Ovary (tissue), 10 donors: ENCODE measurements around the gene LGALS3BP. TPM values are rescaled to one million over a fixed set of nuclear protein-coding genes. Genes with fewer than 3 reads are reported as not detected.

ENCODE experiments used
- DNase-seq, 5 donors: peaks; one replicate each; pipeline ENCODE4 v3.0.0-alpha.2; 2019 to 2020
- H3K27ac ChIP-seq, 2 donors: fragments of 200-600 bp; one replicate each; pipeline versions ENCODE4 v1.5.1 to v1.8.0; 2019 to 2022
- H3K27me3 ChIP-seq: fragments of 200-600 bp; one replicate; pipeline ENCODE4 v1.8.0; 2022
- H3K36me3 ChIP-seq: fragments of 200-600 bp; sonication (generic); one replicate; pipeline ENCODE4 v1.5.1; 2019
- H3K4me1 ChIP-seq: one replicate; pipeline ENCODE4 v1.8.1; 2013; ENCODE audit warnings: mild to moderate bottlenecking, moderate library complexity; ENCODE audit not compliant: insufficient read depth
- H3K4me3 ChIP-seq: fragments of 200-600 bp; sonication (generic); one replicate; pipeline ENCODE4 v1.5.1; 2017
- H3K9me3 ChIP-seq, 2 donors: fragments of 200-600 bp in 1 of 2; sonication (generic) in 1 of 2; one replicate each; pipeline versions ENCODE4 v1.5.1 to v1.8.1; 2013 to 2019; ENCODE audit warnings: mild to moderate bottlenecking in 1 of 2, moderate library complexity in 1 of 2
- EP300 ChIP-seq: sonication (generic); formaldehyde crosslinking; IDR thresholded peaks from one replicate; pipeline ENCODE4 v1.6.1; 2017; ENCODE audit warnings: antibody characterized with exemption
- POLR2A ChIP-seq: fragments of 450-650 bp; IDR thresholded peaks from one replicate; pipeline ENCODE4 v1.6.1; 2017; ENCODE audit warnings: antibody characterized with exemption, mild to moderate bottlenecking, moderate library complexity
- WGBS, 3 donors: extraction: QIAGEN DNeasy Blood & Tissue Kit in 1 of 3; methylation state at CpG; one replicate each; pipeline versions ENCODE4 v1.1.5 to v1.1.7; 2013 to 2017; 5-methylcytosine and 5-hydroxymethylcytosine counted together
- intact Hi-C, 4 donors: fragments of 100-400 bp; cut with DNase I; formaldehyde crosslinking; loops; one replicate each; pipeline versions ENCODE4 v1.11.0 to v1.15.1; 2022 to 2023
- long read RNA-seq, 3 donors: library from polyadenylated mRNA in 2 of 3; unstranded in 2 of 3; transcript quantifications; one replicate each; pipeline ENCODE4 v2.0.0 and lab custom pipeline, GENCODE V29; 2021 to 2026
- polyA plus RNA-seq, 2 donors: library from polyadenylated mRNA; stranded (reverse); fragments of 200-250 nt in 1 of 2; fragments of 350-450 nt in 1 of 2; fragmentation: Illumina TruSeq in 1 of 2; extraction: RNeasy Lipid Tissue Mini Kit (QIAGEN cat#74804) in 1 of 2; gene quantifications; one replicate each; pipeline ENCODE4 v1.2.3, GENCODE V29; 2013 to 2014
- total RNA-seq, 7 donors: library from RNA; depleted of rRNA in 2 of 7; stranded (reverse); fragments of >200 nt in 2 of 7; fragmentation: NEBNext Ultra II Directional in 3 of 7; extraction: Animal tissue kit (Norgen Biotek cat#: 25700) in 3 of 7; gene quantifications; one replicate each; pipeline versions ENCODE4 v1.1.0 to v1.2.4, GENCODE V29; 2016 to 2023
- TF ChIP-seq, protein P1 (sequence below), 3 donors: fragments of 450-650 bp in 2 of 3; fragments of 200-600 bp in 1 of 3; IDR thresholded peaks; one replicate each; pipeline versions ENCODE4 v1.5.1 to v1.8.0; 2016 to 2022; ENCODE audit warnings: antibody characterized with exemption in 3 of 3, mild to moderate bottlenecking in 1 of 3
- donor health status: DM: no; HTN: no; CAD: no; lungs with moderate emphysema.
- donor health status: DM: no; HTN: no; CAD: no.
- donor health status: Bipolar disorder and iron deficiency.
- donor health status: DM: yes; HTN: yes; CAD: no.
- donor health status: DM: no; HTN: no; CAD: no.
- donor health status: DM: yes; HTN: yes; CAD: no.

The LGALS3BP gene, protein sequence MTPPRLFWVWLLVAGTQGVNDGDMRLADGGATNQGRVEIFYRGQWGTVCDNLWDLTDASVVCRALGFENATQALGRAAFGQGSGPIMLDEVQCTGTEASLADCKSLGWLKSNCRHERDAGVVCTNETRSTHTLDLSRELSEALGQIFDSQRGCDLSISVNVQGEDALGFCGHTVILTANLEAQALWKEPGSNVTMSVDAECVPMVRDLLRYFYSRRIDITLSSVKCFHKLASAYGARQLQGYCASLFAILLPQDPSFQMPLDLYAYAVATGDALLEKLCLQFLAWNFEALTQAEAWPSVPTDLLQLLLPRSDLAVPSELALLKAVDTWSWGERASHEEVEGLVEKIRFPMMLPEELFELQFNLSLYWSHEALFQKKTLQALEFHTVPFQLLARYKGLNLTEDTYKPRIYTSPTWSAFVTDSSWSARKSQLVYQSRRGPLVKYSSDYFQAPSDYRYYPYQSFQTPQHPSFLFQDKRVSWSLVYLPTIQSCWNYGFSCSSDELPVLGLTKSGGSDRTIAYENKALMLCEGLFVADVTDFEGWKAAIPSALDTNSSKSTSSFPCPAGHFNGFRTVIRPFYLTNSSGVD
- total RNA-seq (100 to 1,000 TPM; 191 to 584 (median 250) TPM), polyA plus RNA-seq (100 to 1,000 TPM; 214 to 251 TPM)
- long read RNA-seq, donor 1, transcript LGALS3BP-202 (5 exons, 936 nt): minor isoform, 8 of 688 reads
- long read RNA-seq, donor 1, transcript LGALS3BP-201 (6 exons, 2,405 nt): major isoform, 560 of 688 reads
- long read RNA-seq, donor 1, transcript LGALS3BP-210 (3 exons, 882 nt): minor isoform, 10 of 688 reads
- long read RNA-seq, donor 1, partial matches to known transcripts: 33 of 688 reads
- long read RNA-seq, donor 1, other reads (novel, unspliced or antisense): 73 of 688 reads
- long read RNA-seq, donor 2, transcript LGALS3BP-201 (6 exons, 2,405 nt): major isoform, 63 of 95 reads
- long read RNA-seq, donor 2, partial matches to known transcripts: 25 of 95 reads
- long read RNA-seq, donor 2, other reads (novel, unspliced or antisense): 0 of 95 reads
- long read RNA-seq, donor 3, transcript LGALS3BP-202 (5 exons, 936 nt): minor isoform, 7 of 561 reads
- long read RNA-seq, donor 3, transcript LGALS3BP-210 (3 exons, 882 nt): minor isoform, 7 of 561 reads
- long read RNA-seq, donor 3, transcript LGALS3BP-201 (6 exons, 2,405 nt): major isoform, 424 of 561 reads
- long read RNA-seq, donor 3, partial matches to known transcripts: 21 of 561 reads
- long read RNA-seq, donor 3, other reads (novel, unspliced or antisense): 102 of 561 reads

- peak within 1 kb of the TSS; percentile 51 for H3K4me3 ChIP-seq
- intact Hi-C loops: loop anchor here in 2 of 4 donors (5.0 to 10.0 kb wide), 2 partner anchors 55 to 633 kb away; partner anchors contain the start of gene TIMP2 (in 2 of the 2)
- TF ChIP-seq POLR2A (no peak), EP300 (no peak)
- TF ChIP-seq, protein P1, sequence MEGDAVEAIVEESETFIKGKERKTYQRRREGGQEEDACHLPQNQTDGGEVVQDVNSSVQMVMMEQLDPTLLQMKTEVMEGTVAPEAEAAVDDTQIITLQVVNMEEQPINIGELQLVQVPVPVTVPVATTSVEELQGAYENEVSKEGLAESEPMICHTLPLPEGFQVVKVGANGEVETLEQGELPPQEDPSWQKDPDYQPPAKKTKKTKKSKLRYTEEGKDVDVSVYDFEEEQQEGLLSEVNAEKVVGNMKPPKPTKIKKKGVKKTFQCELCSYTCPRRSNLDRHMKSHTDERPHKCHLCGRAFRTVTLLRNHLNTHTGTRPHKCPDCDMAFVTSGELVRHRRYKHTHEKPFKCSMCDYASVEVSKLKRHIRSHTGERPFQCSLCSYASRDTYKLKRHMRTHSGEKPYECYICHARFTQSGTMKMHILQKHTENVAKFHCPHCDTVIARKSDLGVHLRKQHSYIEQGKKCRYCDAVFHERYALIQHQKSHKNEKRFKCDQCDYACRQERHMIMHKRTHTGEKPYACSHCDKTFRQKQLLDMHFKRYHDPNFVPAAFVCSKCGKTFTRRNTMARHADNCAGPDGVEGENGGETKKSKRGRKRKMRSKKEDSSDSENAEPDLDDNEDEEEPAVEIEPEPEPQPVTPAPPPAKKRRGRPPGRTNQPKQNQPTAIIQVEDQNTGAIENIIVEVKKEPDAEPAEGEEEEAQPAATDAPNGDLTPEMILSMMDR (IDR thresholded peaks at IDR 0.05): no peak
- peaks cover 34% of the 10 kb centered on the region for H3K4me1 ChIP-seq
- no peaks in the 10 kb centered on the region for H3K9me3 ChIP-seq
- no peaks in the 10 kb centered on the region for H3K27me3 ChIP-seq
- peak; percentile 84 to 94 (median 90) for DNase-seq
- H3K27ac ChIP-seq: peak within 1 kb of the TSS; percentile 60 to 75
- H3K36me3 ChIP-seq: no peaks in the 10 kb centered on the region
- 21 to 25% (median 21%) methylated on average over 15 to 16 of the region's 16 CpGs for WGBS, 3 donors
Observed at GRCh38 chr17:78979780-78980623, at the start of gene LGALS3BP. Gene LGALS3BP (minus strand): TSS chr17:78979923. CDS start chr17:78977191, 2,732 bp downstream.

GRCh38 chr17:79028496-79029326 is 49.0 kb upstream of the LGALS3BP start:
- peak in 2 of 5 donors; percentile 23 to 32 for DNase-seq
- TF ChIP-seq POLR2A (no peak), EP300 (no peak)
- TF ChIP-seq, protein P1 (IDR thresholded peaks at IDR 0.05): no peak

GRCh38 chr17:79027925-79028491 is 48.3 kb upstream of the LGALS3BP start:
- H3K4me1 ChIP-seq: peaks cover 32% of the 10 kb centered on the region

More at GRCh38 chr17:79028496-79029326, 49.0 kb upstream of the LGALS3BP start:
- H3K27ac ChIP-seq: peak overlapping the region; percentile 37 to 69
- H3K4me3 ChIP-seq: no peak overlapping the region
- no peaks in the 10 kb centered on the region for H3K9me3 ChIP-seq
- peaks cover 29% of the 10 kb centered on the region for H3K4me1 ChIP-seq
- H3K27me3 ChIP-seq: no peaks in the 10 kb centered on the region
- 81 to 87% (median 82%) methylated on average over 17 of the region's 17 CpGs for WGBS, 3 donors
- intact Hi-C loops: loop anchor here in 1 of 4 donors (10.0 kb wide), 1 partner anchor 366 kb away; no protein-coding TSS in a partner anchor
- no peaks in the 10 kb centered on the region for H3K36me3 ChIP-seq

More at GRCh38 chr17:79027925-79028491, 48.3 kb upstream of the LGALS3BP start:
- H3K4me3 ChIP-seq: no peak overlapping the region
- peak overlapping the region; percentile 37 to 69 for H3K27ac ChIP-seq
- H3K27me3 ChIP-seq: no peaks in the 10 kb centered on the region
- intact Hi-C loops: loop anchor here in 1 of 4 donors (10.0 kb wide), 1 partner anchor 367 kb away; no protein-coding TSS in a partner anchor
- WGBS, 3 donors: 17 to 23% (median 19%) methylated on average over 16 of the region's 16 CpGs
- DNase-seq: peak in 3 of 5 donors; percentile 39 to 67 (median 62)
- TF ChIP-seq, protein P1 (IDR thresholded peaks at IDR 0.05): no peak
- TF ChIP-seq POLR2A (no peak), EP300 (no peak)
- no peaks in the 10 kb centered on the region for H3K36me3 ChIP-seq
- no peaks in the 10 kb centered on the region for H3K9me3 ChIP-seq
